Left forelimb (tissue), 1 donor: ENCODE data around the gene RASSF4.
"Not testable (repeated sequence)": the region's sequence is repeated elsewhere in the genome, so short reads cannot be mapped to it uniquely, and the experiment has no call there.

Experiments used
- DNase-seq: peaks from one replicate; pipeline ENCODE4 v3.0.0-alpha.2; 2018; ENCODE audit warnings: low spot score

Gene RASSF4

GRCh38 chr10:45006276-45007030 lies 46.9 kb downstream of the RASSF4 start:
- DNase-seq = no peak

- DNase-seq = no peak
These were observed 49.0 kb downstream of the RASSF4 start for GRCh38 chr10:45008524-45009161.

- DNase-seq = not testable (repeated sequence)
These were observed 55.0 kb downstream of the RASSF4 start for GRCh38 chr10:45014557-45014956.

- DNase-seq = no peak
These were observed 56.0 kb downstream of the RASSF4 start for GRCh38 chr10:45015590-45015989.

GRCh38 chr10:45023426-45023825 lies 63.8 kb downstream of the RASSF4 start:
- no peak for DNase-seq

- DNase-seq = no peak
These were observed 74.7 kb downstream of the RASSF4 start for GRCh38 chr10:45034301-45034700.

- no peak for DNase-seq
These were observed 76.1 kb downstream of the RASSF4 start for GRCh38 chr10:45035673-45036072.

- no peak for DNase-seq
These were observed 81.4 kb downstream of the RASSF4 start for GRCh38 chr10:45040921-45041542.

- DNase-seq = no peak
These were observed 84.7 kb downstream of the RASSF4 start for GRCh38 chr10:45044290-45044689.
